Gastroesophageal sphincter (tissue), 4 donors: ENCODE measurements around the gene PSME3. TPM values are rescaled to one million over a fixed set of nuclear protein-coding genes. Genes with fewer than 3 reads are reported as not detected.
A peak's percentile ranks its signal among the peaks of the same experiment; 100 is the strongest.
"Not testable (repeated sequence)": the region's sequence is repeated elsewhere in the genome, so short reads cannot be mapped to it uniquely, and the experiment has no call there.

ENCODE experiments used
- ATAC-seq: fragments of 150-250 bp; one replicate; pipeline ENCODE4 v1.9.1; 2016; ENCODE audit warnings: mild to moderate bottlenecking, moderate library complexity
- H3K27ac ChIP-seq, 4 donors: fragments of 200-600 bp; sonication (generic) in 3 of 4; 1 replicate in 3 of 4; 2 replicates in 1 of 4; pipeline ENCODE4 v1.5.1; 2016 to 2019
- H3K27me3 ChIP-seq: fragments of 200-600 bp; sonication (generic); one replicate; pipeline ENCODE4 v1.5.1; 2019
- H3K36me3 ChIP-seq, 2 donors: fragments of 200-600 bp; sonication (generic); one replicate each; pipeline ENCODE4 v1.5.1; 2019; ENCODE audit warnings: control low read depth in 1 of 2
- H3K4me1 ChIP-seq, 3 donors: fragments of 200-600 bp; sonication (generic); 1 replicate in 2 of 3; 2 replicates in 1 of 3; pipeline ENCODE4 v1.5.1; 2016 to 2019; ENCODE audit warnings: control low read depth in 2 of 3
- H3K4me3 ChIP-seq, 2 donors: fragments of 200-600 bp; sonication (generic); one replicate each; pipeline ENCODE4 v1.5.1; 2019; ENCODE audit warnings: mild to moderate bottlenecking in 1 of 2, moderate library complexity in 1 of 2
- H3K9me3 ChIP-seq, 3 donors: fragments of 200-600 bp; sonication (generic); one replicate each; pipeline ENCODE4 v1.5.1; 2017 to 2019; ENCODE audit warnings: control low read depth in 2 of 3
- CTCF ChIP-seq, 4 experiments: fragments of 200-600 bp in 2 of 4; fragments of 450-650 bp in 2 of 4; sonication (generic) in 1 of 4; IDR thresholded peaks; one replicate each; pipeline ENCODE4 v1.5.1; 2017 to 2019; ENCODE audit warnings: antibody characterized with exemption in 4 of 4, mild to moderate bottlenecking in 2 of 4, moderate library complexity in 2 of 4
- EP300 ChIP-seq: sonication (generic); formaldehyde crosslinking; IDR thresholded peaks from one replicate; pipeline ENCODE4 v1.6.1; 2017; ENCODE audit warnings: antibody characterized with exemption, mild to moderate bottlenecking
- POLR2A ChIP-seq, 2 donors: fragments of 450-650 bp; IDR thresholded peaks; one replicate each; pipeline ENCODE4 v1.6.1; 2017; ENCODE audit warnings: antibody characterized with exemption in 2 of 2, mild to moderate bottlenecking in 2 of 2, moderate library complexity in 1 of 2
- POLR2AphosphoS5 ChIP-seq: sonication (generic); formaldehyde crosslinking; IDR thresholded peaks from one replicate; pipeline ENCODE4 v1.6.1; 2017; ENCODE audit warnings: antibody characterized with exemption
- WGBS, 2 donors: methylation state at CpG; one replicate each; pipeline ENCODE4 v1.1.5; 2018; ENCODE audit warnings: low coverage in 1 of 2; 5-methylcytosine and 5-hydroxymethylcytosine counted together
- total RNA-seq, 4 donors: library from RNA; depleted of rRNA; stranded (reverse); fragments of >200 nt; gene quantifications; one replicate each; pipeline ENCODE4 v1.1.0, GENCODE V29; 2016

The PSME3 gene
- total RNA-seq, 4 donors from 2014 or later, result 60.7 to 109 (median 82.0) TPM

- Histone ChIP-seq H3K9me3 (no peaks in the 10 kb centered on the region), H3K27ac (peak overlapping the region in 3 of 4 donors; percentile 76 to 85 (median 83)), H3K4me1 (peaks cover 0 to 48% (median 14%) of the 10 kb centered on the region in 3 donors), H3K36me3 (peaks cover 0 to 18% of the 10 kb centered on the region in 2 donors), H3K4me3 (no peak overlapping the region), H3K27me3 (no peaks in the 10 kb centered on the region)
- 83% methylated on average over 1 of the region's 1 CpG; no CpG with 5 or more reads in 1 of the 2 donors for WGBS, 2 donors
- TF ChIP-seq EP300, result no peak
- no peak for ATAC-seq
Measured at GRCh38 chr17:42857389-42857788, 24.2 kb downstream of the PSME3 start.

GRCh38 chr17:42865638-42866094 lies 32.5 kb downstream of the PSME3 start:
- Histone ChIP-seq H3K36me3 (peaks cover 0 to 32% of the 10 kb centered on the region in 2 donors), H3K9me3 (no peaks in the 10 kb centered on the region), H3K4me3 (no peak overlapping the region), H3K27me3 (no peaks in the 10 kb centered on the region), H3K4me1 (peaks cover 0 to 14% (median 0%) of the 10 kb centered on the region in 3 donors), H3K27ac (peak overlapping the region in 3 of 4 donors; percentile 16 to 72 (median 71))
- TF ChIP-seq POLR2A (IDR thresholded peaks at IDR 0.05) (no peak), EP300 (no peak), POLR2AphosphoS5 (no peak), CTCF (IDR thresholded peaks at IDR 0.05) (no peak)
- WGBS, 2 donors, result 64 to 72% methylated on average over 6 to 7 of the region's 7 CpGs
- ATAC-seq, result no peak

GRCh38 chr17:42866216-42866615 lies 33.0 kb downstream of the PSME3 start:
- TF ChIP-seq POLR2AphosphoS5, result no peak
- TF ChIP-seq EP300, result no peak
- TF ChIP-seq POLR2A (IDR thresholded peaks at IDR 0.05), result no peak
- no peak for TF ChIP-seq CTCF (IDR thresholded peaks at IDR 0.05)
- 67 to 75% methylated on average over 2 to 4 of the region's 4 CpGs for WGBS, 2 donors
- peaks cover 0 to 36% of the 10 kb centered on the region in 2 donors for H3K36me3 ChIP-seq
- peaks cover 0 to 14% (median 0%) of the 10 kb centered on the region in 3 donors for H3K4me1 ChIP-seq
- H3K4me3 ChIP-seq, result no peak overlapping the region
- ATAC-seq, result no peak
- H3K27me3 ChIP-seq, result no peaks in the 10 kb centered on the region
- H3K27ac ChIP-seq, result no peak overlapping the region
- H3K9me3 ChIP-seq, result no peaks in the 10 kb centered on the region

GRCh38 chr17:42866631-42867575 lies 33.7 kb downstream of the PSME3 start:
- Histone ChIP-seq H3K4me1 (peaks cover 0 to 14% (median 0%) of the 10 kb centered on the region in 3 donors), H3K27me3 (no peaks in the 10 kb centered on the region), H3K27ac (no peak overlapping the region), H3K4me3 (no peak overlapping the region), H3K9me3 (no peaks in the 10 kb centered on the region), H3K36me3 (peaks cover 0 to 41% of the 10 kb centered on the region in 2 donors)
- TF ChIP-seq CTCF (IDR thresholded peaks at IDR 0.05) (no peak), POLR2A (IDR thresholded peaks at IDR 0.05) (no peak), EP300 (no peak), POLR2AphosphoS5 (no peak)
- 49 to 56% methylated on average over 7 of the region's 12 CpGs for WGBS, 2 donors
- ATAC-seq, result no peak

- WGBS, 2 donors, result no CpG with 5 or more reads among the region's 21 CpGs
- H3K9me3 ChIP-seq, H3K27ac ChIP-seq, ATAC-seq, H3K27me3 ChIP-seq, H3K4me3 ChIP-seq: not testable (repeated sequence)
- H3K36me3 ChIP-seq, result peaks cover 0 to 49% of the 10 kb centered on the region in 2 donors
- H3K4me1 ChIP-seq, result peaks cover 0 to 14% (median 0%) of the 10 kb centered on the region in 3 donors
Measured at GRCh38 chr17:42867694-42868261, 34.6 kb downstream of the PSME3 start.
